ENCODE data around the gene HINFP. TPM values are rescaled to one million over a fixed set of nuclear protein-coding genes. Genes with fewer than 3 reads are reported as not detected.

The HINFP gene
- total RNA-seq, 4 donors from 2014 or later, result 24.0 to 37.7 (median 33.2) TPM

DNA sequence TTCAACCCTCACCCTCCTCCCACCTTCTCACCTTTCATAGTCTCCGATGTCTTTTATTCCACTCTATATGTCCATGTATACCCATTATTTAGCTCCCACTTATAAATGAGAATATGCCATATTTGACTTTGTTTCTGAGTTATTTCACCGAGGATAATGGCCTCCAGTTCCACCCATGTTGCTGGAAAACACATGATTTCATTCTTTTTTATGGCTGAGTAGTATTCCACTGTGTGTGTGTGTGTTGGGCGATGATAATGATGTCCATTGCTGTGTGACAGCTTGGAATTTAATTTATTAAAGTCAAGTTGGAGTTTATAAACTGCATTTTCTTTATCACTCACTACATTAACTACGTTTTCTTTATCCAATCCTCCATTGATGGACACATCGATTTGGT lies 3.2 kb upstream of the HINFP start:
- no peak for DNase-seq
- 95 to 97% methylated on average over 5 of the region's 5 CpGs for WGBS, 2 donors
- H3K4me3 ChIP-seq (replicated peaks in 1 of 3), result no peak overlapping the region
- intact Hi-C loops (cut with DNase I), result no loop called here
- no peak for TF ChIP-seq POLR2A (IDR thresholded peaks at IDR 0.05)
- TF ChIP-seq, protein P1, sequence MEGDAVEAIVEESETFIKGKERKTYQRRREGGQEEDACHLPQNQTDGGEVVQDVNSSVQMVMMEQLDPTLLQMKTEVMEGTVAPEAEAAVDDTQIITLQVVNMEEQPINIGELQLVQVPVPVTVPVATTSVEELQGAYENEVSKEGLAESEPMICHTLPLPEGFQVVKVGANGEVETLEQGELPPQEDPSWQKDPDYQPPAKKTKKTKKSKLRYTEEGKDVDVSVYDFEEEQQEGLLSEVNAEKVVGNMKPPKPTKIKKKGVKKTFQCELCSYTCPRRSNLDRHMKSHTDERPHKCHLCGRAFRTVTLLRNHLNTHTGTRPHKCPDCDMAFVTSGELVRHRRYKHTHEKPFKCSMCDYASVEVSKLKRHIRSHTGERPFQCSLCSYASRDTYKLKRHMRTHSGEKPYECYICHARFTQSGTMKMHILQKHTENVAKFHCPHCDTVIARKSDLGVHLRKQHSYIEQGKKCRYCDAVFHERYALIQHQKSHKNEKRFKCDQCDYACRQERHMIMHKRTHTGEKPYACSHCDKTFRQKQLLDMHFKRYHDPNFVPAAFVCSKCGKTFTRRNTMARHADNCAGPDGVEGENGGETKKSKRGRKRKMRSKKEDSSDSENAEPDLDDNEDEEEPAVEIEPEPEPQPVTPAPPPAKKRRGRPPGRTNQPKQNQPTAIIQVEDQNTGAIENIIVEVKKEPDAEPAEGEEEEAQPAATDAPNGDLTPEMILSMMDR (IDR thresholded peaks at IDR 0.05), result no peak
- no peaks in the 10 kb centered on the region for H3K27me3 ChIP-seq
- no peaks in the 10 kb centered on the region for H3K9me3 ChIP-seq
- peaks cover 14 to 17% of the 10 kb centered on the region in 2 donors for H3K4me1 ChIP-seq
- H3K27ac ChIP-seq, result no peak overlapping the region
- peaks cover 0 to 9% of the 10 kb centered on the region in 2 donors for H3K36me3 ChIP-seq

DNA sequence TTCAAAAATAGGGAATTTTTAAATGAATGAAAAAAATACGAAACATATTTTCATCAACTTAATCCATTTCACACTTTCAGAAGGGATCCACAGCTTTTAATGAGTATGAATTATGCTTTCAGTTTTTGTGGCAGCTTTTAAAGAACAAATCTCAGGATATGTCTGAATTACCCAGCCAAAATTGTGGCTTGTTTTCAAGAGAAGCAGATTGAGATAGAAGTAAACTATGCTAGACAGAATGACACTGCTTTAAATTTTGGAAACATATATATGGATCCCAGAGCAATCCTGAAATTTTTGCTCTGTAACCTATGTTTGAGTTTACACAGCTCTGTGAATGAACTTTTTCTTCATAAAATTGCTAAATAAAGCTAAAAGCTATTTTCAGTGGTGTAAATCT lies 2.4 kb upstream of the HINFP start:
- no peak for TF ChIP-seq POLR2A (IDR thresholded peaks at IDR 0.05)
- TF ChIP-seq, protein P1 (IDR thresholded peaks at IDR 0.05), result no peak
- intact Hi-C loops (cut with DNase I), result no loop called here
- 94 to 96% methylated on average over 1 of the region's 1 CpG for WGBS, 2 donors

DNA sequence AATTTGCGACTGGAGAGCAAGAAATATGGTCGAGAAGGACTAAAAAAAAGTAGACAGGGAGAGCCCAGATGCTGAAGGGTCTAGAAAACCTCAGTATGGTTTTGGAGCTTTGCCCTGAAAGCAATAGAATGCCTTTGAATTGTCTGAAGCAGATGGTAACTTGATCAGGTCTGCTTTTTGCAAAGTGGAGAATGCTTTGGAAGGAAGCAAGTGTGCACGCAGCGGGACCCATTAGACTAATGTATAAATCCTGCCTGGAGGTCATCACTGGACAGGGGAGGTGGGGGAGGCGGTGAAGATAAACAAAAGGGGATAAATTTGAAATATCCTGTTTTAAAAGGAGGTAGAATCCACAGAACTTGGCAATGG lies 757 bp upstream of the HINFP start:
- H3K9me3 ChIP-seq, result no peaks in the 10 kb centered on the region
- peaks cover 8 to 9% of the 10 kb centered on the region in 2 donors for H3K36me3 ChIP-seq
- peaks cover 14 to 17% of the 10 kb centered on the region in 2 donors for H3K4me1 ChIP-seq
- H3K27me3 ChIP-seq, result no peaks in the 10 kb centered on the region
- peak in 1 of 2 donors; percentile 15 for DNase-seq
- TF ChIP-seq, protein P1 (IDR thresholded peaks at IDR 0.05), result no peak
- TF ChIP-seq POLR2A (IDR thresholded peaks at IDR 0.05), result no peak
- WGBS, 2 donors, result 15 to 17% methylated on average over 5 of the region's 5 CpGs
- H3K4me3 ChIP-seq (replicated peaks in 1 of 3), result peak overlapping the region in 2 of 3 donors; percentile 17 to 41
- H3K27ac ChIP-seq, result peak overlapping the region; percentile 26 to 77 (median 73)
- intact Hi-C loops (cut with DNase I), result no loop called here

More for the DNA sequence above, 2.4 kb upstream of the HINFP start:
- no peak for DNase-seq
- H3K27ac ChIP-seq, result no peak overlapping the region
- H3K36me3 ChIP-seq, result peaks cover 2 to 7% of the 10 kb centered on the region in 2 donors
- no peak overlapping the region for H3K4me3 ChIP-seq (replicated peaks in 1 of 3)
- no peaks in the 10 kb centered on the region for H3K27me3 ChIP-seq
- H3K4me1 ChIP-seq, result peaks cover 14 to 17% of the 10 kb centered on the region in 2 donors
- no peaks in the 10 kb centered on the region for H3K9me3 ChIP-seq

DNA sequence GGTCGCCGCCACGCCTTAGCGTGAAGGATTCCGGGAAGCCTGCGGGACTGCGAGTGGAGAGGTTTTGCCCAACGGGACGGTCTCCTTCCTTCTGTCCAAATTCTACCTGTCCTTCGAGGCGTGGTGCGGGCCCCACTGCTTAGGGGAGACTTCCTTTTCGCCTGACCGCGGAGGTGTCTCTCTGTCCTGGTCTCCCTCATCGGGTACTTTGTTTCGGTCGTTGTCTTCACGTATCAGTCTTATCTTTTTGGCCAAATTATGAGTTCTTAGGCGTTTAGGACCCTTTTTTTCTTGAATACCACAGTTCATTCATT lies 388 bp downstream of the HINFP start:
- intact Hi-C loops (cut with DNase I), result no loop called here
- WGBS, 2 donors, result 0% methylated on average over 17 to 20 of the region's 20 CpGs

DNA sequence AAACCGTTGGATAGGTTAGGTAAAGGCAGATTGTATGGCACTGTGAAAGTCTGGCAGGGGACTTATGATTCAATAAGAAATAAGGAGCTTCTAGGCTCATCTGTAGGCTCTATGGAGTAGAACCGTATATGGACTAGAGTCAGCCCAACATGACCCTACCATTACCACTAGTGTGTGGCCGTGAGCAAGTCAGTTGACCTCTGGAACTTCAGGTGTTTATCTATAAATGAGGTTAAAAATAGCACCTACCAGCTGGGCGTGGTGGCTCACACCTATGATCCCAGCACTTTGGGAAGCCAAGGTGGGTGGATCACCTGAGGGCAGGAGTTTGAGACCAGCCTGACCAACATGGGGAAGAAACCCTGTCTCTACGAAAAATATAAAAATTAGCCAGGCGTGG lies 4.4 kb downstream of the HINFP start:
- H3K27me3 ChIP-seq, result no peaks in the 10 kb centered on the region
- no peak overlapping the region for H3K27ac ChIP-seq
- no peak for DNase-seq
- WGBS, 2 donors, result 94 to 95% methylated on average over 6 of the region's 6 CpGs
- intact Hi-C loops (cut with DNase I), result no loop called here
- no peaks in the 10 kb centered on the region for H3K9me3 ChIP-seq
- TF ChIP-seq POLR2A (IDR thresholded peaks at IDR 0.05), result no peak
- TF ChIP-seq, protein P1 (IDR thresholded peaks at IDR 0.05), result no peak
- no peak overlapping the region for H3K4me3 ChIP-seq (replicated peaks in 1 of 3)
- peaks cover 11 to 21% of the 10 kb centered on the region in 2 donors for H3K36me3 ChIP-seq
- peaks cover 12 to 15% of the 10 kb centered on the region in 2 donors for H3K4me1 ChIP-seq

More for the DNA sequence above, 388 bp downstream of the HINFP start:
- H3K36me3 ChIP-seq, result peaks cover 5 to 8% of the 10 kb centered on the region in 2 donors
- H3K4me3 ChIP-seq (replicated peaks in 1 of 3), result peak overlapping the region; percentile 63 to 84 (median 82)
- TF ChIP-seq POLR2A (IDR thresholded peaks at IDR 0.05), result no peak
- TF ChIP-seq, protein P1 (IDR thresholded peaks at IDR 0.05), result no peak
- H3K4me1 ChIP-seq, result peaks cover 17 to 18% of the 10 kb centered on the region in 2 donors
- H3K27ac ChIP-seq, result peak overlapping the region in 2 of 3 donors; percentile 48 to 54
- DNase-seq, result no peak
- H3K9me3 ChIP-seq, result no peaks in the 10 kb centered on the region
- H3K27me3 ChIP-seq, result no peaks in the 10 kb centered on the region

Data from thyroid gland (tissue), 4 donors.